HG03575 (cell line): Measurements from ENCODE around the gene ZNF146.
"Not testable (repeated sequence)": the region's sequence is repeated elsewhere in the genome, so short reads cannot be mapped to it uniquely, and the experiment has no call there.

Experiments used
- ATAC-seq: cut with Tn5 transposase; IDR thresholded peaks from one replicate; pipeline ENCODE4 v1.9.1; 2021; ENCODE audit not compliant: unreplicated experiment, insufficient number of reproducible peaks, low FRiP score; ENCODE audit errors: extremely low read depth

ZNF146 gene

GRCh38 chr19:36214386-36215275 is at the start of gene ZNF146, which contains the start of gene ZNF565:
Gene ZNF146, plus strand, starts transcription at chr19:36215106. Its CDS starts 21,335 bp downstream, at chr19:36236441.
Gene ZNF565, minus strand, starts transcription at chr19:36214665. Its CDS starts 12,680 bp downstream, at chr19:36201985.
- ATAC-seq, result peak; percentile 52

GRCh38 chr19:36169084-36169760 is 45.7 kb upstream of the ZNF146 start:
- ATAC-seq, result no peak

GRCh38 chr19:36172852-36173251 is 42.1 kb upstream of the ZNF146 start:
- no peak for ATAC-seq

GRCh38 chr19:36173846-36174245 is 41.1 kb upstream of the ZNF146 start:
- not testable (repeated sequence) for ATAC-seq

GRCh38 chr19:36179077-36179476 is 35.8 kb upstream of the ZNF146 start:
- not testable (repeated sequence) for ATAC-seq

GRCh38 chr19:36182612-36183244 is 32.2 kb upstream of the ZNF146 start:
- ATAC-seq, result no peak

GRCh38 chr19:36183245-36183628 is 31.7 kb upstream of the ZNF146 start:
- ATAC-seq, result no peak

GRCh38 chr19:36186722-36187121 is 28.2 kb upstream of the ZNF146 start:
- ATAC-seq, result not testable (repeated sequence)

GRCh38 chr19:36196249-36196648 is 18.7 kb upstream of the ZNF146 start:
- no peak for ATAC-seq

- ATAC-seq, result no peak
Observed at GRCh38 chr19:36198119-36198518, 16.8 kb upstream of the ZNF146 start.

GRCh38 chr19:36201684-36202083 is 13.2 kb upstream of the ZNF146 start:
- no peak for ATAC-seq

- ATAC-seq, result no peak
Observed at GRCh38 chr19:36203293-36203692, 11.6 kb upstream of the ZNF146 start.

- no peak for ATAC-seq
Observed at GRCh38 chr19:36207605-36208252, 7.2 kb upstream of the ZNF146 start.

- no peak for ATAC-seq
Observed at GRCh38 chr19:36209372-36209771, 5.5 kb upstream of the ZNF146 start.

GRCh38 chr19:36210497-36210896 is 4.4 kb upstream of the ZNF146 start:
- ATAC-seq, result no peak

- no peak for ATAC-seq
Observed at GRCh38 chr19:36212895-36213294, 2.0 kb upstream of the ZNF146 start.

GRCh38 chr19:36215276-36216123 is 594 bp downstream of the ZNF146 start:
- no peak for ATAC-seq

GRCh38 chr19:36221474-36221873 is 6.6 kb downstream of the ZNF146 start:
- no peak for ATAC-seq
